ENCODE results near the gene ODAD4. TPM values are rescaled to one million over a fixed set of nuclear protein-coding genes. Genes with fewer than 3 reads are reported as not detected.
A peak's percentile ranks its signal among the peaks of the same experiment; 100 is the strongest.

ODAD4 gene, protein sequence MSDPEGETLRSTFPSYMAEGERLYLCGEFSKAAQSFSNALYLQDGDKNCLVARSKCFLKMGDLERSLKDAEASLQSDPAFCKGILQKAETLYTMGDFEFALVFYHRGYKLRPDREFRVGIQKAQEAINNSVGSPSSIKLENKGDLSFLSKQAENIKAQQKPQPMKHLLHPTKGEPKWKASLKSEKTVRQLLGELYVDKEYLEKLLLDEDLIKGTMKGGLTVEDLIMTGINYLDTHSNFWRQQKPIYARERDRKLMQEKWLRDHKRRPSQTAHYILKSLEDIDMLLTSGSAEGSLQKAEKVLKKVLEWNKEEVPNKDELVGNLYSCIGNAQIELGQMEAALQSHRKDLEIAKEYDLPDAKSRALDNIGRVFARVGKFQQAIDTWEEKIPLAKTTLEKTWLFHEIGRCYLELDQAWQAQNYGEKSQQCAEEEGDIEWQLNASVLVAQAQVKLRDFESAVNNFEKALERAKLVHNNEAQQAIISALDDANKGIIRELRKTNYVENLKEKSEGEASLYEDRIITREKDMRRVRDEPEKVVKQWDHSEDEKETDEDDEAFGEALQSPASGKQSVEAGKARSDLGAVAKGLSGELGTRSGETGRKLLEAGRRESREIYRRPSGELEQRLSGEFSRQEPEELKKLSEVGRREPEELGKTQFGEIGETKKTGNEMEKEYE
- 1.4 TPM for total RNA-seq
- 2.0 TPM for polyA plus RNA-seq

DNA sequence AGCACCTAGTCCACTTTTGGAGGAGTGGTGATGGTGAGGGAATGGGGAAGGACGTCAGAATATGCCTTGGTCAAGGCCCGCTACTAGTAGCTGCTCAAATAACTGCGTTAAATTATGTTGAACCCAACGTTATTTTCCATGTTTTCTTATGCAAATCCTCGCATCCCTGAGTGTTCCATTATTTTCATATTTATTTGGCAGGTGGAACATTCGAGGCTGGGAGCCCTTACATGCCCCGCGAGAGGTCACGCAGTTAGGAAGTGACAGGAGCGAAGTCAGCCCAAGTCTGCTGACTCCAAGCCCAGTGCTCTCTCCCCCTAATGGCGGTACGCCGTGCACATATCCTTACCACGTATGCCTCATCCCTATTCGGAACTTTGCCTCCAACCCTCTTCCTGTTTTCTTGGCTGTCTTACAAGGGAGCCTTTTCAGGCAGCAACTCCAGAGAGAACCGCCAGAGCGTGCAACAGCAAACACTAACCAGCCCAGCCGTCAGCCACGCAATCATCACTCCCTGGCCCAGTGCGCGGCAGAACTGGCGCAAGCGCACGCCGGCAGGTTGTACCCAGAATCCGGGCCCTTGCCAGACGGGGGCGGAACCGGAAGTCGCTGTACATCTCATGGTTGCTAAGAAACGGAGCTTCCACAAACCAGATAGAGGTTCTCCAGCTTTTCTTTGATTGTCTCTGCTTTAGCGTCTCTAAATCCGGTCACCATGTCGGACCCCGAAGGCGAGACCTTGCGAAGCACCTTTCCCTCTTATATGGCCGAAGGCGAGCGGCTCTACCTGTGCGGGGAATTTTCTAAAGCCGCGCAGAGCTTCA lies at the start of gene ODAD4:
Gene ODAD4 (plus strand): TSS at position 609 of the 824 bp plus-strand sequence. CDS start 107 bp downstream, at position 716.
- WGBS: 2% methylated on average over 43 of the region's 43 CpGs
- no peaks in the 10 kb centered on the region for H3K4me1 ChIP-seq (ENCODE audit: insufficient read depth)
- H3K27ac ChIP-seq (ENCODE audit: low read depth): peak within 1 kb of the TSS; percentile 83
- DNase-seq (ENCODE audit: extremely low spot score): peak; percentile 94
- H3K4me3 ChIP-seq (ENCODE audit: low read depth, low read length): peak within 1 kb of the TSS; percentile 52
- H3K36me3 ChIP-seq (ENCODE audit: insufficient read depth): no peaks in the 10 kb centered on the region

DNA sequence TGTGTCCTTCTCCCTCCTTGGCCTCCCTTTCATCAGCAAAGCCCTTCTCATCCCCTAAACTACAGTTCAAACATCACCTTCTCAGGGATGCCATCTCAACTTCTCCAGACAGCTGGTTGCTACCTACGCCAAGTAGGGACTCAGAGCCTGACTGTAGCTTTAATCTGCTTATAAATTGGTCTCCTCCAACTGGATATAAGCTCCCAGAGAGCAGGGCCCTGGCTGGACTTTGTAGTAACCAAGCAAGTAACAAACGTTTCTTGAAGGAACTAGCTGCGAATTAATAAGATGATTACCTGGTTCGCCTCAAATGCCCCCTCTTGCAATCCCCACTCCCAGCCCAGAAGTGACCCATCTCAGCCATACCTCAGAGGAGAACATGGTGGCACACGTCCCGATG lies 47.7 kb upstream of the ODAD4 start:
- H3K27ac ChIP-seq (ENCODE audit: low read depth): no peak overlapping the region
- 89% methylated on average over 6 of the region's 6 CpGs for WGBS
- no peak for DNase-seq (ENCODE audit: extremely low spot score)
- no peaks in the 10 kb centered on the region for H3K4me1 ChIP-seq (ENCODE audit: insufficient read depth)
- H3K36me3 ChIP-seq (ENCODE audit: insufficient read depth): peaks cover 7% of the 10 kb centered on the region
- H3K4me3 ChIP-seq (ENCODE audit: low read depth, low read length): no peak overlapping the region

DNA sequence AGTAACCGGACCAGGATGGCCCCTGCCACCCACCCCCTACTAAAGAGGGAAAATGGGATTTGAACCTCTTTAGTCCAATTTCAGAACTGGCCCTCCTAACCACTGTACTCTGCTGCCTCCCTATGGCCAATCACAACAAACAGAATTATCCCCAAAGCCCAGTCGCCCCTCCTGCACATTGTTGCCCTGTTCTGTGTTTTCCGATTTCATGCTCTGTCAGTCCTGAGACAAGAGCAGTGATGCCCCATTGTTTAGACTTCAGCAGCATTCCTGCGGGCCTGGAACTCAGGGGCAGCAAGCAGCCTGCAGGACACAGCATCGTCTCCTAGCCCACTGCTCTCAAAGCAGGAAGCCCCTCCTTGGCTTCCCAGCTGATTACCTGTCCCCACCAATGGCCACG lies 44.7 kb upstream of the ODAD4 start:
- H3K4me1 ChIP-seq (ENCODE audit: insufficient read depth): no peaks in the 10 kb centered on the region
- DNase-seq (ENCODE audit: extremely low spot score): no peak
- H3K36me3 ChIP-seq (ENCODE audit: insufficient read depth): peaks cover 4% of the 10 kb centered on the region
- no peak overlapping the region for H3K27ac ChIP-seq (ENCODE audit: low read depth)
- no peak overlapping the region for H3K4me3 ChIP-seq (ENCODE audit: low read depth, low read length)
- WGBS: 79% methylated on average over 6 of the region's 6 CpGs

DNA sequence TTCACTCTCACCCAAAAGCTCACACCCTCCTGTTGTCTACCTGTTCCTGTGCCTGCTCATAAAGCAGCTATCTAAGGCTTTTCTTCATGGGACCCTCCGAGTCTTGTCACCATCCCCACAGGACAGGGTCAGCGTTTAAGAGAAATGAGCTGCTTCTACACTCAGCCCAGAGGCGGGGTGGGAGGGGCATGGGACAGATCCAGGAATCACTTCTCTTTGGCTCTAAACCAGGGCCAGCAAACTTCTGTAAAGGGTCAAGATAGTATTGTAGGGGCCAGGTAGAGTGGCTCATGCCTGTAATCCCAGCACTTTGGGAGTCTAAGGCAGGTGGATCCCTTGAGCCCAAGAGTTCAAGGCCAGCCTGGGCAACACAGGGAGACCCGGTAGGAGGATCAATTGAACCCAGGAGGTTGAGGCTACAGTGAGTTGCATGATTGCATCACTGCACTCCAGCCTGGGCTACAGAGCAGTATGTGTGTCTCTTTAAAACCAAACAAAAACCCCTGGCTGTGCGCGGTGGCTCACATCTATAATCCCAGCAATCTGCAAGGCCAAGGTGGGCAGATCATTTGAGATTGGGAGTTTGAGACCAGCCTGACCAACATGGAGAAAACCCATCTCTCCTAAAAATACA lies 42.0 kb upstream of the ODAD4 start:
- H3K4me3 ChIP-seq (ENCODE audit: low read depth, low read length): no peak overlapping the region
- no peak for DNase-seq (ENCODE audit: extremely low spot score)
- peaks cover 6% of the 10 kb centered on the region for H3K36me3 ChIP-seq (ENCODE audit: insufficient read depth)
- 90% methylated on average over 6 of the region's 6 CpGs for WGBS
- no peaks in the 10 kb centered on the region for H3K4me1 ChIP-seq (ENCODE audit: insufficient read depth)
- H3K27ac ChIP-seq (ENCODE audit: low read depth): no peak overlapping the region

GRCh38 chr17:41891135-41892020 lies 39.0 kb upstream of the ODAD4 start:
- Histone ChIP-seq H3K27ac (ENCODE audit: low read depth) (no peak overlapping the region), H3K4me1 (ENCODE audit: insufficient read depth) (no peaks in the 10 kb centered on the region), H3K36me3 (ENCODE audit: insufficient read depth) (peaks cover 4% of the 10 kb centered on the region), H3K4me3 (ENCODE audit: low read depth, low read length) (no peak overlapping the region)
- 95% methylated on average over 7 of the region's 7 CpGs for WGBS
- DNase-seq (ENCODE audit: extremely low spot score): no peak

DNA sequence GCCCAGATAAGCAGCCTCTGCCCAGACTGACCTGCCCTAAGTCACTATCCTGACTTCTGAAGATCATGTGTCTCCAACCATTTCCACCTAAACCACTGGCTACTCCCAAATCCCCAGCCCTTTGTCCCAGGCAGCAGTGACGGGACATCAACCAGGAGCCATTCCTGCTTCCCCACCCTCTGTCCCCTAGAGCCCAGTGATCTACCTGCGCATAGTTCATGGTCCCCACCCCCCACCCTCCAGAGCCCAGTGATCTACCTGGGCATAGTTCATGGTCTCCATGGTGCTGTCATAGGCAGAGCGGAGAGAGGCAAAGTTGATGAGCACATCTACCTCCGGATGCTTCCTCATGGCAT lies 38.4 kb upstream of the ODAD4 start:
- WGBS: 95% methylated on average over 4 of the region's 4 CpGs

GRCh38 chr17:41893384-41893783 lies 37.0 kb upstream of the ODAD4 start:
- peaks cover 4% of the 10 kb centered on the region for H3K36me3 ChIP-seq (ENCODE audit: insufficient read depth)
- no peaks in the 10 kb centered on the region for H3K4me1 ChIP-seq (ENCODE audit: insufficient read depth)
- H3K27ac ChIP-seq (ENCODE audit: low read depth): no peak overlapping the region
- 95% methylated on average over 3 of the region's 3 CpGs for WGBS
- no peak for DNase-seq (ENCODE audit: extremely low spot score)
- H3K4me3 ChIP-seq (ENCODE audit: low read depth, low read length): no peak overlapping the region

More for the DNA sequence above, 38.4 kb upstream of the ODAD4 start:
- peaks cover 4% of the 10 kb centered on the region for H3K36me3 ChIP-seq (ENCODE audit: insufficient read depth)
- DNase-seq (ENCODE audit: extremely low spot score): no peak
- no peak overlapping the region for H3K27ac ChIP-seq (ENCODE audit: low read depth)
- H3K4me3 ChIP-seq (ENCODE audit: low read depth, low read length): no peak overlapping the region
- H3K4me1 ChIP-seq (ENCODE audit: insufficient read depth): no peaks in the 10 kb centered on the region

GRCh38 chr17:41894791-41895331 lies 35.6 kb upstream of the ODAD4 start:
- peaks cover 6% of the 10 kb centered on the region for H3K36me3 ChIP-seq (ENCODE audit: insufficient read depth)
- no peaks in the 10 kb centered on the region for H3K4me1 ChIP-seq (ENCODE audit: insufficient read depth)
- WGBS: 49% methylated on average over 7 of the region's 7 CpGs
- no peak for DNase-seq (ENCODE audit: extremely low spot score)
- H3K27ac ChIP-seq (ENCODE audit: low read depth): peak overlapping the region; percentile 62
- no peak overlapping the region for H3K4me3 ChIP-seq (ENCODE audit: low read depth, low read length)

GRCh38 chr17:41895617-41896016 lies 34.8 kb upstream of the ODAD4 start:
- 51% methylated on average over 5 of the region's 5 CpGs for WGBS
- DNase-seq (ENCODE audit: extremely low spot score): no peak
- Histone ChIP-seq H3K36me3 (ENCODE audit: insufficient read depth) (peaks cover 6% of the 10 kb centered on the region), H3K27ac (ENCODE audit: low read depth) (peak overlapping the region; percentile 62), H3K4me3 (ENCODE audit: low read depth, low read length) (no peak overlapping the region), H3K4me1 (ENCODE audit: insufficient read depth) (no peaks in the 10 kb centered on the region)

- 89% methylated on average over 6 of the region's 6 CpGs for WGBS
- Histone ChIP-seq H3K36me3 (ENCODE audit: insufficient read depth) (peaks cover 8% of the 10 kb centered on the region), H3K4me3 (ENCODE audit: low read depth, low read length) (no peak overlapping the region), H3K27ac (ENCODE audit: low read depth) (no peak overlapping the region), H3K4me1 (ENCODE audit: insufficient read depth) (no peaks in the 10 kb centered on the region)
- DNase-seq (ENCODE audit: extremely low spot score): no peak
These were observed 33.7 kb upstream of the ODAD4 start for GRCh38 chr17:41896726-41897125.

DNA sequence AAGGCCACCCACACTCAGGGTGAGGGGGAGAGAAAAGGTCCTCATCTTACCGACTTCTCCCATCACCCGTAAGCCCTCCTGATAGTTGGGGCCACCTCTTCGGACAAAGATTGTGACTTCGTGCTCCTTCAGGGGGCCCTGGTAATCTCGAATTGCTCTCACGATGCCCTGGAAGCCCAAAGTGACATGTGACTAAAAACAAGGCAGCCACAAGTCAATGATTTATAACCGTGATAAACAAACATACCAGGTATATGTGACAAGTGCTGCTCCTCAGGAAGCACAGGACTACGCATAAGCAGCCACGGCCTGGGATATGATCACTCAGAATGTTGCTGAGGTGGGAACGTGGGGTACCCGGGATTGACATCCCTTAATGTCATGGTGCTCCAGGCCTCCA lies 28.8 kb upstream of the ODAD4 start:
- H3K4me3 ChIP-seq (ENCODE audit: low read depth, low read length): no peak overlapping the region
- no peak overlapping the region for H3K27ac ChIP-seq (ENCODE audit: low read depth)
- peaks cover 6% of the 10 kb centered on the region for H3K36me3 ChIP-seq (ENCODE audit: insufficient read depth)
- H3K4me1 ChIP-seq (ENCODE audit: insufficient read depth): no peaks in the 10 kb centered on the region
- 84% methylated on average over 11 of the region's 11 CpGs for WGBS
- DNase-seq (ENCODE audit: extremely low spot score): no peak

- WGBS: 90% methylated on average over 7 of the region's 7 CpGs
- H3K36me3 ChIP-seq (ENCODE audit: insufficient read depth): peaks cover 6% of the 10 kb centered on the region
These were observed 26.1 kb upstream of the ODAD4 start for GRCh38 chr17:41904242-41904841.

More at GRCh38 chr17:41904242-41904841, 26.1 kb upstream of the ODAD4 start:
- H3K4me1 ChIP-seq (ENCODE audit: insufficient read depth): no peaks in the 10 kb centered on the region
- H3K27ac ChIP-seq (ENCODE audit: low read depth): no peak overlapping the region
- H3K4me3 ChIP-seq (ENCODE audit: low read depth, low read length): no peak overlapping the region
- no peak for DNase-seq (ENCODE audit: extremely low spot score)
